ENCODE results near the gene POU3F1. TPM values are rescaled to one million over a fixed set of nuclear protein-coding genes. Genes with fewer than 3 reads are reported as not detected.

POU3F1 gene
- total RNA-seq, 1 donor from 2014 or later: 0.45 TPM

DNA sequence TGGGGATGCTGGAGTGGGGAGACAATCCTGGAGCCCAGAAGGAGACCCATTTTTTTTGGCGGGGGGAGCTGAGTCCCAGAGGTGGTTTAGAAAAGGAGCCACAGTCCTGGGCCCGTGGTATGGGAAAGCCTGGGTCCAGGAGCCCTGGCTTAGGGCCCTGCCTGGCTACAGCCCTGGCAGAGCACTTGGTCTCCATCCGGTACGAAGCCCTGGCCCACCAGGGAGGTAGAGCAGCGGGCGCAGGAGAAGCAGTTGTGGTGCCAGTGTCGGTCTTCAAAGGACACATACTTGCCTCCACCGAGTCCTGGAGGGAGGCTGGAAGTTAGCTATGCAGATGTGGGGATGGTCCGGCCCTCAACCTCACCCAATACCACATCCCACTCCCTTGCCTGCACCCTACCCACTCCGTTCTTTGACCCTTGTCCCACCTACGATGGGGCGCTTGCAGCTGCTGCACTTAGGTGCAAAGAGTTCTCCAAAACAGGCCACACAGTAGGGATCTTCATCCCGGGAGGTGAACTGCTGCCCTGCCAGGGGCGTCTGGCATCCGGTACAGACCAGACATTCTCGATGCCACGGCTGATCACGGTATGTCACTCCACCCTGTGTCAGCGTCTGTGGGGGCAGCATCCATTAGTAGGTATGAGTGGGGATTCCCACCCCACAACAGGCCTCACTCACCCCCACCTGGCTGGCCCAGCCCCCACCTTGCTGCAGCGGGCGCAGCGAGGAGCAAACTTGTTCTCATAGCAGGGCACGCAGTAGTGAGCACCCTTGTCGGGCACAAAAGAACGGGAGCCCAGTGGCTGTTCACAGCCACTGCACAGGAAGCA is 49.1 kb downstream of the POU3F1 start:
- no peaks in the 10 kb centered on the region for H3K9me3 Mint-ChIP-seq
- H3K27me3 Mint-ChIP-seq (ENCODE audit: low read depth): no peaks in the 10 kb centered on the region
- no peak overlapping the region for H3K4me3 Mint-ChIP-seq
- DNase-seq (ENCODE audit: low spot score in 2 of 2, unreplicated experiment in 2 of 2): no peak
- peak overlapping the region; percentile 88 for H3K27ac Mint-ChIP-seq
- peaks cover 41% of the 10 kb centered on the region for H3K4me1 Mint-ChIP-seq
- TF ChIP-seq, protein P1, sequence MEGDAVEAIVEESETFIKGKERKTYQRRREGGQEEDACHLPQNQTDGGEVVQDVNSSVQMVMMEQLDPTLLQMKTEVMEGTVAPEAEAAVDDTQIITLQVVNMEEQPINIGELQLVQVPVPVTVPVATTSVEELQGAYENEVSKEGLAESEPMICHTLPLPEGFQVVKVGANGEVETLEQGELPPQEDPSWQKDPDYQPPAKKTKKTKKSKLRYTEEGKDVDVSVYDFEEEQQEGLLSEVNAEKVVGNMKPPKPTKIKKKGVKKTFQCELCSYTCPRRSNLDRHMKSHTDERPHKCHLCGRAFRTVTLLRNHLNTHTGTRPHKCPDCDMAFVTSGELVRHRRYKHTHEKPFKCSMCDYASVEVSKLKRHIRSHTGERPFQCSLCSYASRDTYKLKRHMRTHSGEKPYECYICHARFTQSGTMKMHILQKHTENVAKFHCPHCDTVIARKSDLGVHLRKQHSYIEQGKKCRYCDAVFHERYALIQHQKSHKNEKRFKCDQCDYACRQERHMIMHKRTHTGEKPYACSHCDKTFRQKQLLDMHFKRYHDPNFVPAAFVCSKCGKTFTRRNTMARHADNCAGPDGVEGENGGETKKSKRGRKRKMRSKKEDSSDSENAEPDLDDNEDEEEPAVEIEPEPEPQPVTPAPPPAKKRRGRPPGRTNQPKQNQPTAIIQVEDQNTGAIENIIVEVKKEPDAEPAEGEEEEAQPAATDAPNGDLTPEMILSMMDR (IDR thresholded peaks at IDR 0.05; ENCODE audit: unreplicated experiment): no peak
- peaks cover 5% of the 10 kb centered on the region for H3K36me3 Mint-ChIP-seq

DNA sequence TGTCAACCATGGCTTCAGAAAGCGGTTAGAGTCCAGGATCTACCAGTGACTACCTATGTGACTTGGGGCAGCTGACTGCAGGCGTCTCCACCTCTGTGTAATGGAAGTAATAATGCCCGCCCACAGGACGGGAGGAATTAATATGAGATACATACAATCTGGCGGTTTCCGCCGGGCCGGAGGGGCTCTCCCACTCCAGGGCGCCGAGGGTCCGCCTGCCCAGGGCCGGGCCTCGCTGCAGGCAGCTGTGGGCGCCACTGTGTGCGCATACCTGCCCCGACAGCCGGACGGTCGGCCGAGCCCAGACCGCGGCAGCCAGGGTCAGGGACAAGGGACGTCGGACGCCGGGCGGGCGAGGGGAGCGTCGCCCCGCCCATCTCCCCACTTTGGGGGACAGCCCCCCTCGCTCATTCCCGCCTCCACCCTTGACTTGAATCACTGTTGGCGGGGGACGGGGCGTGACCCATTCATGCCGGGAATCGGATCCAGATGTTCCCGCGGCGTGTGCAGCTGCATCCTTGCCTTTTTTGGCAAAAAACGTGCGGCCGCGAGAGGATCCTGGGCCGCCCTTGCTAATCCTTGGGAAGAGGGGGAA is 50.7 kb downstream of the POU3F1 start:
- Mint-ChIP-seq H3K36me3 (peaks cover 5% of the 10 kb centered on the region), H3K4me3 (peak overlapping the region; percentile 68), H3K27ac (peak overlapping the region; percentile 91), H3K4me1 (peaks cover 31% of the 10 kb centered on the region), H3K27me3 (ENCODE audit: low read depth) (no peaks in the 10 kb centered on the region), H3K9me3 (no peaks in the 10 kb centered on the region)
- peak in 1 of 2 experiments; percentile 69 for DNase-seq (ENCODE audit: low spot score in 2 of 2, unreplicated experiment in 2 of 2)
- TF ChIP-seq, protein P1 (IDR thresholded peaks at IDR 0.05; ENCODE audit: unreplicated experiment): no peak

DNA sequence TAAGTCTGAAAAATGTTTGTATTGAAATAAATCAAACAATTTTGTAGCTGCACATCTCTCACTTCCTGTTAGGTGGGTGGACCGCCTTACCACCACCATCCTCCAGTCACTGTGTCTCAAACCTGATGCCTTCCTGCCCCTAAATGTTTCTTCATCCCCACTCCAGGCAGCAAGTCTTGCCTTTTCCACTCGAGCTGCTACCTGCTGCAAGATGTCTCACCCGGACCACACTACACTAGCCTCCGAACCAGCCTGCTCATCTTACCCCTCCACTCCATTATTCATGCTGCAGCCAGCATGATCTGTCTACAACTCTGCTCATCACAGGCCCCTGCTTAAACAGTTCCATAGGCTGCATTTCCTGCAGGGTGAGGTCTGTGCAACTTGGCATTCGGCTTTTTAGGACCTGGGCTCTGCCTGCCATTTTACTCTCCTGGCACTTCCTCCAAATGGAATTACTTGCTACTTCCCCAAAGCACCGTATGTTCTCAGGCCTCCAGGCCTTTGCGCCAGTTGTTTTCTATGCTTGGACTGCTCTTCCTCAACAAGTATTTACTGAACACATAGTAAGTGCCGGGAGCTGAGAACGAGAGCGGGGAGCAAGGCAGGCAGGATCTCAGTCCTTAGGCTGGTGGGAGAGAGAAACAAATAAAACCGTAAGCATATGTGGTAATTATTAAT is 51.6 kb downstream of the POU3F1 start:
- H3K27me3 Mint-ChIP-seq (ENCODE audit: low read depth): no peaks in the 10 kb centered on the region
- TF ChIP-seq, protein P1 (IDR thresholded peaks at IDR 0.05; ENCODE audit: unreplicated experiment): no peak
- DNase-seq (ENCODE audit: low spot score in 2 of 2, unreplicated experiment in 2 of 2): no peak
- peaks cover 6% of the 10 kb centered on the region for H3K36me3 Mint-ChIP-seq
- H3K27ac Mint-ChIP-seq: peak overlapping the region; percentile 70
- peaks cover 26% of the 10 kb centered on the region for H3K4me1 Mint-ChIP-seq
- no peaks in the 10 kb centered on the region for H3K9me3 Mint-ChIP-seq
- H3K4me3 Mint-ChIP-seq: peak overlapping the region; percentile 33

Small RNA genes lying within 50 kb of the gene (microRNA-seq; reads per million reads assigned to microRNA genes)
- 1.2 reads per million for gene MIR3659

Other genes starting within 250 kb of the POU3F1 start
- 36.8 to 42.4 TPM (median 41.0 TPM) in 3 replicates for gene C1orf122, start 239.0 kb downstream of the POU3F1 start, total RNA-seq
- gene YRDC, start 238.6 kb downstream of the POU3F1 start, total RNA-seq: 18.6 to 21.2 TPM (median 19.8 TPM) in 3 replicates
- 12.8 to 18.0 TPM (median 14.3 TPM) in 3 replicates for gene MTF1, start 187.2 kb downstream of the POU3F1 start, total RNA-seq
- gene INPP5B, start 99.7 kb downstream of the POU3F1 start, total RNA-seq: 20.7 to 21.5 TPM (median 20.9 TPM) in 3 replicates
- 69.8 to 82.2 TPM (median 80.7 TPM) in 3 replicates for gene SF3A3, start 56.8 kb downstream of the POU3F1 start, total RNA-seq
- gene FHL3, start 41.3 kb downstream of the POU3F1 start, total RNA-seq: 46.1 to 50.6 TPM (median 46.2 TPM) in 3 replicates
- 32.3 to 37.2 TPM (median 36.5 TPM) in 3 replicates for gene UTP11, start 34.1 kb downstream of the POU3F1 start, total RNA-seq

All from mesothelial cell of epicardium (in vitro differentiated cells).